AG09309 (cell line): ENCODE data around the gene DISC1.

Experiments
- DNase-seq: peaks from one replicate; pipeline ENCODE4 v3.0.0-alpha.2; 2010; ENCODE audit warnings: low read depth
- H3K4me3 ChIP-seq: 2 replicates; pipeline ENCODE4 v1.5.1; 2011; ENCODE audit warnings: mild to moderate bottlenecking, low read depth, low read length, moderate library complexity; ENCODE audit not compliant: control insufficient read depth
- CTCF ChIP-seq: IDR thresholded peaks from 2 replicates; pipeline ENCODE4 v1.5.1; 2011; ENCODE audit warnings: mild to moderate bottlenecking, low read depth, low read length, inconsistent platforms; ENCODE audit not compliant: insufficient read depth, control insufficient read depth; ENCODE audit errors: missing control alignments

The DISC1 gene

GRCh38 chr1:231919886-231920285 is 293.3 kb downstream of the DISC1 start:
- H3K4me3 ChIP-seq: no peak overlapping the region
- no peak for DNase-seq
- TF ChIP-seq CTCF: no peak

- DNase-seq: no peak
- no peak for TF ChIP-seq CTCF
- no peak overlapping the region for H3K4me3 ChIP-seq
Measured at GRCh38 chr1:231921646-231922345, 295.2 kb downstream of the DISC1 start.

- no peak for DNase-seq
- H3K4me3 ChIP-seq: no peak overlapping the region
- no peak for TF ChIP-seq CTCF
Measured at GRCh38 chr1:231923491-231924041, 297.0 kb downstream of the DISC1 start.

- TF ChIP-seq CTCF: no peak
- H3K4me3 ChIP-seq: no peak overlapping the region
- DNase-seq: no peak
Measured at GRCh38 chr1:231924180-231924579, 297.6 kb downstream of the DISC1 start.

GRCh38 chr1:231925864-231926263 is 299.3 kb downstream of the DISC1 start:
- no peak overlapping the region for H3K4me3 ChIP-seq
- DNase-seq: no peak
- no peak for TF ChIP-seq CTCF

- TF ChIP-seq CTCF: no peak
- H3K4me3 ChIP-seq: no peak overlapping the region
- DNase-seq: no peak
Measured at GRCh38 chr1:231926340-231926739, 299.8 kb downstream of the DISC1 start.
